HepG2 (cell line): ENCODE measurements around the gene CEP68. TPM values are rescaled to one million over a fixed set of nuclear protein-coding genes. Genes with fewer than 3 reads are reported as not detected.

Experiments
- ARNT2 ChIP-seq: sonication (generic); formaldehyde crosslinking; IDR thresholded peaks from 2 replicates; pipeline ENCODE4 v1.8.0; 2022; ENCODE audit warnings: mild to moderate bottlenecking, low read depth, missing genetic modification reagents, moderate library complexity
- BCL6 ChIP-seq: IDR thresholded peaks from 2 replicates; pipeline ENCODE4 v1.6.1; 2016; ENCODE audit warnings: missing genetic modification reagents, missing compliant biosample characterization
- BRD4 ChIP-seq: sonication (generic); formaldehyde crosslinking; IDR thresholded peaks from 2 replicates; pipeline ENCODE4 v1.4.0; 2020; ENCODE audit warnings: missing genetic modification reagents
- CERS6 ChIP-seq: sonication (generic); formaldehyde crosslinking; IDR thresholded peaks from 2 replicates; pipeline ENCODE4 v1.5.0; 2020; ENCODE audit warnings: missing genetic modification reagents
- ELF1 ChIP-seq: sonication (generic); formaldehyde crosslinking; IDR thresholded peaks from 2 replicates; pipeline ENCODE4 v1.4.0; 2020; ENCODE audit warnings: missing genetic modification reagents
- ETV6 ChIP-seq: sonication (generic); formaldehyde crosslinking; conservative IDR thresholded peaks from 2 replicates; pipeline ENCODE4 v1.4.0; 2020; ENCODE audit warnings: missing genetic modification reagents
- HIC2 ChIP-seq: sonication (generic); formaldehyde crosslinking; IDR thresholded peaks from 2 replicates; pipeline ENCODE4 v1.9.0; 2022; ENCODE audit warnings: low read depth, missing genetic modification reagents
- MATR3 ChIP-seq: sonication (generic); formaldehyde crosslinking; IDR thresholded peaks from 2 replicates; pipeline ENCODE4 v1.4.0; 2020; ENCODE audit warnings: missing genetic modification reagents
- POLR2AphosphoS5 ChIP-seq: IDR thresholded peaks from 2 replicates; pipeline ENCODE4 v1.6.1; 2012; ENCODE audit warnings: low read depth, low read length
- SALL2 ChIP-seq: sonication (generic); formaldehyde crosslinking; IDR thresholded peaks from 2 replicates; pipeline ENCODE4 v1.8.1; 2023; ENCODE audit warnings: mild to moderate bottlenecking, missing genetic modification reagents, inconsistent platforms
- SMARCE1 ChIP-seq: fragments of 450-650 bp; IDR thresholded peaks from 2 replicates; pipeline ENCODE4 v1.6.1; 2017; ENCODE audit warnings: borderline replicate concordance
- SP4 ChIP-seq: sonication (generic); formaldehyde crosslinking; IDR thresholded peaks from 2 replicates; pipeline ENCODE4 v1.8.1; 2023; ENCODE audit warnings: mild to moderate bottlenecking, missing genetic modification reagents
- TSC22D2 ChIP-seq: sonication (generic); formaldehyde crosslinking; IDR thresholded peaks from 2 replicates; pipeline ENCODE4 v1.5.1; 2020; ENCODE audit warnings: missing genetic modification reagents, mild to moderate bottlenecking, borderline replicate concordance
- ZFP36L2 ChIP-seq: sonication (generic); formaldehyde crosslinking; IDR thresholded peaks from 2 replicates; pipeline ENCODE4 v1.4.0; 2020; ENCODE audit warnings: missing genetic modification reagents
- ZHX2 ChIP-seq, 2 experiments: sonication (generic) in 1 of 2; formaldehyde crosslinking in 1 of 2; IDR thresholded peaks; 2 replicates each; pipeline versions ENCODE4 v1.6.1 to v1.9.0; 2014 to 2022; ENCODE audit warnings: antibody characterized with exemption in 1 of 2, borderline replicate concordance in 1 of 2, inconsistent platforms in 1 of 2, low read depth in 1 of 2, missing genetic modification reagents in 1 of 2
- ZMYM3 ChIP-seq: sonication (generic); formaldehyde crosslinking; IDR thresholded peaks from 2 replicates; pipeline ENCODE4 v1.5.1; 2020; ENCODE audit warnings: mild to moderate bottlenecking, missing genetic modification reagents
- ZNF101 ChIP-seq: sonication (generic); formaldehyde crosslinking; IDR thresholded peaks from 2 replicates; pipeline ENCODE4 v1.4.0; 2020; ENCODE audit warnings: mild to moderate bottlenecking, low read depth, missing genetic modification reagents, borderline replicate concordance
- ZNF362 ChIP-seq: sonication (generic); formaldehyde crosslinking; IDR thresholded peaks from 2 replicates; pipeline ENCODE4 v1.4.0; 2020; ENCODE audit warnings: missing genetic modification reagents, mild to moderate bottlenecking, borderline replicate concordance
- ZNF44 ChIP-seq: sonication (generic); formaldehyde crosslinking; IDR thresholded peaks from 2 replicates; pipeline ENCODE4 v1.5.1; 2020; ENCODE audit warnings: mild to moderate bottlenecking, missing genetic modification reagents
- ZSCAN25 ChIP-seq: sonication (generic); formaldehyde crosslinking; IDR thresholded peaks from 2 replicates; pipeline ENCODE4 v1.8.0; 2022; ENCODE audit warnings: mild to moderate bottlenecking, missing genetic modification reagents
- polyA plus RNA-seq, 8 experiments: library from polyadenylated mRNA; depleted of rRNA in 3 of 8; stranded (reverse) in 7 of 8; unstranded in 1 of 8; fragments of >200 nt; fragmentation: Illumina TruSeq in 4 of 8; extraction: Trizol in 4 of 8; gene quantifications; 2 replicates each; pipeline versions ENCODE4 v1.2.1 to v1.2.3, GENCODE V29; 2011 to 2016; ENCODE audit warnings: low read depth in 4 of 8, missing spikeins in 1 of 8, mixed read lengths in 1 of 8; ENCODE audit not compliant: insufficient read depth in 1 of 8
- total RNA-seq, 5 experiments: library from RNA; depleted of rRNA; stranded (reverse); fragments of >200 nt; fragmentation: Illumina TruSeq; extraction: Trizol; gene quantifications; 2 replicates each; pipeline ENCODE4 v1.2.3, GENCODE V29; 2016; ENCODE audit warnings: low read depth in 1 of 5

CEP68 gene
- total and polyA plus RNA-seq, 2 of the 13 experiments (the other 11 are each of a cell fraction or from before 2014, with no cell fraction given) = 5.7 to 9.3 TPM

GRCh38 chr2:65129826-65130663, 73.8 kb downstream of the CEP68 start, which contains the start of gene RAB1A (continued):
- TF ChIP-seq ARNT2 = no peak
- peak; percentile 28; the same call in 1 of the 2 replicates for TF ChIP-seq ZSCAN25 (CRISPR knock-in tag)
- TF ChIP-seq ETV6 (CRISPR knock-in tag) = no peak
- TF ChIP-seq ZNF362 (CRISPR knock-in tag) = no peak
- TF ChIP-seq HIC2 (CRISPR knock-in tag) = no peak; the same call in none of the 2 replicates
- peak; percentile 36; the same call in 1 of the 2 replicates for TF ChIP-seq ZNF44 (CRISPR knock-in tag)
- TF ChIP-seq BRD4 (CRISPR knock-in tag) = no peak
- TF ChIP-seq ZFP36L2 (CRISPR knock-in tag) = no peak
- peak; percentile 55; the same call in 1 of the 2 replicates for TF ChIP-seq BCL6 (CRISPR knock-in tag)
- TF ChIP-seq SMARCE1 = no peak
- TF ChIP-seq SP4 = peak; percentile 85
- TF ChIP-seq SALL2 (CRISPR knock-in tag) = peak; percentile 19; the same call in 1 of the 2 replicates
- TF ChIP-seq ZHX2 (IDR thresholded peaks at IDR 0.05; ENCODE audit: low read depth) = peak; percentile 91
- no peak for TF ChIP-seq ZHX2 (CRISPR knock-in tag; IDR thresholded peaks at IDR 0.05; ENCODE audit: borderline replicate concordance)
- TF ChIP-seq CERS6 (CRISPR knock-in tag) = no peak
- TF ChIP-seq ELF1 (CRISPR knock-in tag) = peak; percentile 99
- TF ChIP-seq ZMYM3 = no peak
- peak; percentile 98 for TF ChIP-seq POLR2AphosphoS5
- no peak; the same call in 1 of the 2 replicates for TF ChIP-seq TSC22D2 (CRISPR knock-in tag)
- no peak for TF ChIP-seq MATR3 (CRISPR knock-in tag)
- no peak for TF ChIP-seq ZNF101 (CRISPR knock-in tag)
